NCI-H187 treated with DMSO at 0.1 percent for 48 hours (cell line): ENCODE results near the gene KREMEN2.
"Not testable (repeated sequence)": the region's sequence is repeated elsewhere in the genome, so short reads cannot be mapped to it uniquely, and the experiment has no call there.

Source experiments
- DNase-seq: peaks from one replicate; lab custom pipeline; 2025; lab: John Stamatoyannopoulos, UW

KREMEN2 gene

DNA sequence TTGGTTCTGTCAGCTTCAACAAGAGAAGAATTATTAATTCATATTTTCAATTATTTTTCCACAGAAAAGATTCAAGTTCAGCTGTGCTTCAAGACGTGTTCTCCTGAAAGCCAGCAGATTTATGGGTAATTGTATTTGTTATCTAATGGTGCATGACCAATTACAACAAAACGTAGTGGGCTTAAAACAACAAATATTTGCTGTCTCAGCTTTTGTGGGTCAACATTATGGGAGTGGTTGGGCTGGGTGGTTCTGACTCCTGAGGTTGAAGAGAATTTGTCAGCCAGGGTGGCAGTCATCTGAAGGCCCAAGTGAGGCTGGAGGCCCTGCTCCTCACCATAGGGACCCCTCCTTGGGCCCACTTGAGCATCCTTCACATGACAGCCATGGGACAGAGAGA, 24.1 kb upstream of the KREMEN2 start:
- no peak for DNase-seq

DNA sequence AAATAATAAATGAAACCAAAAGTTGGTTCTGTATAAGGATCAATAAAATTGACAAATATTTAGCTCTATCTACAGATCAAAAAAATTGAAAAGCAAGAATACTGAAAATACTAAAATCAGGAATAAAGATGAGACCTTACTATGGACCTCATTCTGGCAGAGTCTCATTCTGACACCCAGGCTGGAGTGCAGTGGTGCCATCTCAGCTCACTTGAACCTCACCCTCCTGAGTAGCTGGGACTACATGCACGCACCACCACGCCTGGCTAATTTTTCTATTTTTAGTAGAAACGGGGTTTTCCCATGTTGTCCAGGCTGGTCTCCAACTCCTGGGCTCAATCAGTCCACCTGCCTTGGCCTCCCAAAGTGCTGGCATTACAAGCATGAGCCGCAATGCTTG, 22.0 kb upstream of the KREMEN2 start:
- DNase-seq: no peak

DNA sequence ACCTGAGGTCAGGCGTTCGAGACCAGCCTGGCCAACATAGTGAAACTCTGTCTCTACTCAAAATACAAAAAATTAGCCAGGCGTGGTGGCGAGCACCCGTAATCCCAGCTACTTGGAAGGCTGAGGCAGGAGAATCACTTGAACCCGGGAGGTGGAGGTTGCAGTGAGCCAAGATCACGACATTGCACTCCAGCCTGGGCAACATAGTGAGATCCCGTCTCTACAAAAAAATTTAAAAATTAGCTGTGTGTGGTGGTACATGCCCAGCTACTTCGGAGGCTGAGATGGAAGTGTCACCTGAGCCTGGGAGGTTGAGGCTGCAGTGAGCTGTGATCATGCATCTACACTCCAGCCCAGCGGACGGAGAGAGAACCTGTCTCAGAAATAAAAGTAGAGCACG, 20.4 kb upstream of the KREMEN2 start:
- not testable (repeated sequence) for DNase-seq

GRCh38 chr16:2946649-2947048, 17.4 kb upstream of the KREMEN2 start:
- DNase-seq: no peak

- no peak for DNase-seq
These were observed 15.0 kb upstream of the KREMEN2 start for GRCh38 chr16:2948807-2949704.

DNA sequence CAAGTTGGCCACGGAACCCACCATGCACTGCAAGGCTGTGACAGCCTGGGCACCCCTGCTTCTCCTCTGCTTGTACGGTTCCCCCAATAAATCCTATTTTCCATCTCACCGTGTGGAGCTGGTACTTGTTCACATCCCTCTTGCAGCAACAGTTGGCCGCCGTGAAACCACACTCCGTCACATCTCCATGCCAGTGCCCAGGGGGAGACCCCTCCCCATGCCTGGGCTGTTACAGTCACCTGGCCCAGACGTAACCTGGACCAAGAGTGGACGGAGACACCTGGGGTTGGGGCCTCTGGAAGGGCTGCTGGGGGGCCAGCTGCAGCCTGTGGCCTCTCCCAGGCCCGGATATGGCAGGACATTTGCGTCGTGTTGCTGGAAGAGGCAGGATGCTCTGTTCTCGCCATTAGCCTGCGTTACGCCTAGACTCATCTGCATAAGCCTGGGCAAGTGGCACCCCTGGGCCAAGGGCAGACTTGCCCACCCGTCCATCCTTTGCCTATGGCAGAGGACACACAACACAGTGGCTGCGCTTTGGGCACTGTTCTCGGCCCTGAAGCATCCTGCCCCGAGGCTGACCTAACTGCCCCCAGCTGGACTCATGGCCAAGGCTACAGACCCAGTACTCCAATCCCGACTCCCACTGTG, 14.2 kb upstream of the KREMEN2 start:
- DNase-seq: no peak

DNA sequence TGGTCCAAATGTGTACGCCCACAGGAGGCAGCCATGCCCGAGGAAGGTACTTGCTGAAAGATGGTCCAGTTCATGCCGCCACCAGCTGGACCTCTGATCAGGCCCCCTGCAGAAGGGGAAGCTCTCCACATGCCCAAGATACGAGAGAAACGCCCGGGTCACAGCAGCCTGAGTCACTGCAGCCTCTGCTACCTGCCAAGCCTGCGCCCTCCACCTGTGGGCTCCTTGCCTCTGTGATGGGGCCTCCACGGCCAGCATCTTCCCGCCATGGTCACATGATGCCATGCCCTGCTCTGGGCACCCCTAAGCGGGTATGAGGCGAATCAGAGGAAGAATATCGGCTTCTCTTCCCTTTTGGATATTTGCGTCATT, 13.7 kb upstream of the KREMEN2 start:
- no peak for DNase-seq

DNA sequence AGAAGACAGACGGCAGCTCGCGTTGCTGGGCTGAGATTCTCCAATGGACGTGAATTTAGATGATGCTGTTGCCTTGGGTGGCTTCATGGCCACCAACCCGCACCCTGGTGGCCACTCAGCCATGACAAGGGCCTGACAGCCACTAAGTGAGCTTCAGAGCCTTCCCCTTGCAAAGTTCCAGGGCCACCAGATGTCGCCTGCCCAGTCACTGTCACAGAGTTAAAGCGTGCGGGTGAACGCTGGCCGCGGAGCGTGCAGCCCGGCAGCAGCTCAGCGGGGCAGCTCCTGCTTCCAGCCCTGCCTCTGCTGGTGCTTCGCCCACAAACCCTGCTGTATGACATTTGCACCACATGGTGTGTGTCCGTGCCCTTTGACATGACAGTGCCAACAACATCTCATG, 13.3 kb upstream of the KREMEN2 start:
- no peak for DNase-seq

DNA sequence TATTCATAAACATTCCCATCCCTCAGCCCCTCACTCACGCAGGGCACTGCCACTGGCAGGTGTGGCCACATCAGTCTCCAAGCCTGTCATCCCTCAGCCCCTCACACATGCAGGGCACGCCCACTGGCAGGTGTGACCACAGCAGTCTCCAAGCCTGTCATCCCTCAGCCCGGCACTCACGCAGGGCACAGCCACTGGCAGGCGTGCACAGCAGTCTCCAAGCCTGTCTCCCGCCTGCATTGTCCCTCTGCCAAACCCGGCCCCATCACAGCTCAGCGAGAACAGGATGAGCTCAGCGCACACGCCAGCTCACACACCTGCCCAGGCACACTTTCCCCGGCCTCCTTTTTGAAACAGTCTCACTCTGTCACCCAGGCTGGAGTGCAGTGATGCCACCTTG, 11.4 kb upstream of the KREMEN2 start:
- peak; percentile 14 for DNase-seq

DNA sequence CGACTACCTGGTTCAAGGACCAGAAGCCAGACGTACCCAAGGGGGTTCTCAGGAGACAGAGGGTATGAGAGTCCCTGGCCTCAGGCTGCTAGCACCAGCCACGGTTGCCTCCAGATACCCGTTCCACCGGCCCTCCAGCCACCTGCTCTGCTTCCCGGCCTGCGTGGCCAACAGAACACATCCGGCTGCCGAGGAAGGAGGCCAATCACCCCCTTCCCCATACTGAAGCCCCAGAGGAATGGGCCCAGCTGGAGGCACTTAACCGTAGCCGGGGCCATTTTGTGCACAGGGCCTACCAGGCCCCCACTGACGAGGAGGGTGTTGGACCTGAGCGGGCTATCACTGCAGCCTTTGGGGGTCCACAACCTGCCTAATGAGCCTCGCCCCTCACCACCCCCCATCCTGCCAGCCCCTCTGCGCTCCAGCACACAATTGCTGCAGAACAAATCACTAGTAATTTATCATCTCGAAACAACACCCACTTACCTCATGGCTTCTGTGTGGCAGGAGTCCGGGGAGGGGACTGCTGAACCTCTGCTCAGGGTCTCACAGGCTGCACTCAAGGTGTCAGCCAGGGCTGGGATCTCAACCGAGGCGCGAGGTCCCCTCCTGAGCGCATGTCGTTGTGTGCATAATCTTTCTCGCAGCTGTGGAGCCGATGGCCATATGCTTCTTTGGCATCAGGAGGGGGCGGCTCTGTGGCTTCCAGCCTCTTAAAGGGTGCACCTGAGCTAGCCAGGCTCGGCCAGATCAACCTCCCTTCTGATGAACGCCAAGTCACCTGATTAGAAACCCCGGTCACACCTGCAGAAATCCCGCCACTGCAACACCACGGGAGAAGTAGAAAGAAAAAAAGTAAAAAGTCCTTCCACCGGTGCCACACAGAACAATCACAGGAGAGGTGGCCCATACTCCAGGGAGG, 10.1 kb upstream of the KREMEN2 start:
- DNase-seq: peak; percentile 36

DNA sequence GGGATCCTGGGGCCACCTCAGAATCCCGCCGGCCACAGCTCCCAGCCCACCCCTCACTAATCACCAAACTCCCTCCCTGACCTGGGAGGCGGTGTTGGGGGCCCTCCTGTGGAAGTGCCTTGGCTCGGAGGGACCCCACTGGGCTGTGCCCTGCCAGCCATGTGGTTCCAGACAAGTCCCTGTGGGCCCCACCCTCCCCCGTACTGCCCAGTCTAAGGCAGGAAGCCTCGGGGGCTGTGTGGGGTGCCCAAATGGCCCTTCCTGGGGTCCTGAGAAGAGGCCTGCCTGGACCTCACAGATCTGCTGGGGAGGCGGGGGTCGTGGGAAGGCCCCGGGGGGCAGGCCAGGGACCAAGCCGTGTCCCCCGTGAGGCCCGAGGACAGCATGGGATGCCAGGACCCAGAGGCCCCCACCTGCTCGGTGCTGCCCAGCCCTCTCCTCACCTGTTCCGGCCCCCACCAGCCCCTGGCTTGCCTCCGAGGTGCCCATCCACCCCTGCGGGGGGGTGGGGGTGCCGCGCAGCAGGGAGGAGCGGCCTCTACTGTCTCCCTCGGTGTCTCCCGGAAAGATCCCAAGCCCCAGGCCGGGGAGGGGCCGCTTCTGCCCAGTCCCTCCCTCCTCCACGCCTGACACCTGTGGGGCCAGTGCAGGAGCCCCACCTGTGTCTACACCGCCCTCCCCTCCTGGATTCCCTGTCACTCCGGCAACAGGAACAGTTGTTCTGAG, 9.3 kb upstream of the KREMEN2 start:
- peak; percentile 19 for DNase-seq

GRCh38 chr16:2955438-2955778, 8.7 kb upstream of the KREMEN2 start:
- no peak for DNase-seq

- no peak for DNase-seq
These were observed 8.1 kb upstream of the KREMEN2 start for GRCh38 chr16:2955779-2956578.

DNA sequence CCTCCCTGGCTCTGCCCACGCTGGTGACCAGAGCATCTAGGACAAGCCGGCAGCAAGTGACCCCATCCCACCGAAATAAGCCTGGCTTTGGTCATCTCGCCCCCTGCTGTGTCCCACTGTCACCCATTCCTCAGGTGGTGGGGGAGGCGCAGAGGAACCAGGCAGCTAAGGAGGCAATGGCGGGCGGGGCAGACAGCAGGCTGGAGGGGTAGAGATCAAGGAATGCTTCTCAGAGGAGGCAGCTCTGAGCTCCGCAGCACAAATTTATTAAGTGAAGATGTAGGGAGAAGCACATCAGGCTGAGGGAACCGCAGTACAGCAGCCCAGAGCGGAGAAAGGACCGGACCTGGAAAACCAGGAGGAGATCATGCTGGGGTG, 7.5 kb upstream of the KREMEN2 start:
- no peak for DNase-seq

GRCh38 chr16:2959206-2959605, 4.9 kb upstream of the KREMEN2 start:
- DNase-seq: no peak

DNA sequence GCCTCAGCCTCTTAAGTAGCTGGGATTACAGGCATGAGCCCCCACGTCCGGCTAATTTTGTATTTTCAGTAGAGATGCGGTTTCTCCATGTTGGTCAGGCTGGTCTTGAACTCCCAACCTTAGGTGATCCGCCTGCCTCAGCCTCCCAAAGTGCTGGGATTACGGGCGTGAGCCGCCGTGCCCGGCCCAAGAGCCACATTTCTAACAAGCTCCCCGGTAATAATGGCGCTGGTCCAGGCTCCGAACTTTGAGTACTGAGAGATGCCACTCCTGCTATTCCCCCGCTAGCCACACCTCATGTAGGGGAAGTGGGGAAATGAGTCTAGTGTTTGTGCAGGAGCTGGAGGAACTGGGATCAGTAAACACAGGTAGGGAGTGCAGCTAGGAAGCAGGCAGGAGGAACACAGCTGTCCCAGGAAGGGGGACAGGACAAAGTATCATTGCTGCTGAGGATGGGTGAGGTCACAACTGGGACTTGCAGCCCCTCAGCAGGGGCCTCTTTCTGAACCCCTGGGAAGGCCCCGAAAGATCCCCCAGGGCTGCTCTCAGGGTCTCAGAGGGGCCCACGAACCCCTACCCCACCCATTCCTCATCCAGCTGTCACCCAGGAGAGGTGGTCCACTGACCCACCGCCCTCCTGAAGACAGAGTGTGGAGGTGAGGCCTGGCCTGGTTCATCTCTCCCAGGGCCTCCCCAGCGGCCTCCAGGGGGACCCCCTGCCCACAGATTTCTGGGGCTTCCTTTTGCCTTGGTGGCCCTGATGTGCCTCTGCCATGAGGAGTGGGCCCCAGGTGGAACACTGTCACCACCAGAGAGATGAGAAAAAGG, 3.7 kb upstream of the KREMEN2 start:
- DNase-seq: no peak

GRCh38 chr16:2962334-2963073, 1.6 kb upstream of the KREMEN2 start:
- no peak for DNase-seq

DNA sequence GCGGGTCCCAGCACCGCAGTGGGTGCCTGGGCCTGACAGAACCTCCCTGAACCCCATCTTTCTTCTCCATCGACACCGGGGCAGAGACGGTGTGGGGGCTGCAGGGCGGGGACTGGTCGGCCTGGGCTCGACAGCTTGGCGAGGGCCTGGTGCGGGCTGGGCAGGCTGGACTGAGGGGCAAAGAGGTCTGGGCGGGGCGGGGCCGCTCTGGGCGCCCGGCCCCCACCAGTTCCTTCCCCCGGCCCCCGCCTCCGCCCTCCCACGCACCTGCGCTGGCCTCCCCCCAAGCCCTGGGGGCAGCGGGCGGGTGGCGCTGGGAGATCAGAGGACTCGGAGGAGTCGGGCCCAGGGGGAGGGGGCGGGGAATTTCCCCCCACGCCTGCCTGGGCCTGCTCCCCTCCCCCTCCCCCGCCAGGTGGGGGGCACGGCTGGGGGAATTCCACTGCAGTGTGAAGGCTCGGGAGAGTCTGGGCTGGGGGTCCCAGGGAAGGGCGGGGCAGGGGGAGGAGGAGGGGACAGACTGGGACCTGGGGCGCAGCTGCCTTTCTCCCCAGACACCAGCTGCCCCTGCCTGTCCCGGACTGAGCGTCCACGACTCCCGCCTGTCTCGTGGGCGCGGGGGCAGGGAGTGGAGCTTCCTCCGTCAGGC, 877 bp upstream of the KREMEN2 start:
- DNase-seq: no peak
